K562 (cell line): ENCODE results near the gene ZNF646. TPM values are rescaled to one million over a fixed set of nuclear protein-coding genes. Genes with fewer than 3 reads are reported as not detected.

Experiments used
- CBFB ChIP-seq: sonication (generic); formaldehyde crosslinking; IDR thresholded peaks from 2 replicates; pipeline ENCODE4 v1.4.0; 2020; ENCODE audit warnings: mild to moderate bottlenecking, missing genetic modification reagents
- IRF9 ChIP-seq: fragments of 450-650 bp; IDR thresholded peaks from 2 replicates; pipeline ENCODE4 v1.6.1; 2016; ENCODE audit warnings: missing biosample characterization, missing genetic modification characterization
- MAFG ChIP-seq: fragments of 450-650 bp; conservative IDR thresholded peaks from 2 replicates; pipeline ENCODE4 v1.6.1; 2016; ENCODE audit warnings: missing genetic modification characterization, missing compliant biosample characterization
- MGA ChIP-seq: fragments of 450-650 bp; IDR thresholded peaks from 2 replicates; pipeline ENCODE4 v1.6.1; 2016; ENCODE audit warnings: mild to moderate bottlenecking, moderate library complexity
- MNT ChIP-seq, 2 experiments: fragments of 450-650 bp; conservative IDR thresholded peaks; 2 replicates each; pipeline ENCODE4 v1.6.1; 2017; ENCODE audit warnings: mild to moderate bottlenecking in 2 of 2, moderate library complexity in 2 of 2
- SAFB ChIP-seq: fragments of 200-400 bp; formaldehyde crosslinking; IDR thresholded peaks from 2 replicates; pipeline ENCODE4 v1.6.1; 2017; ENCODE audit warnings: low read depth, low read length, borderline replicate concordance
- ZBED1 ChIP-seq: IDR thresholded peaks from 2 replicates; pipeline ENCODE4 v1.6.1; 2014
- ZNF707 ChIP-seq: fragments of 250-450 bp; sonication (Bioruptor Pico); conservative IDR thresholded peaks from 2 replicates; pipeline ENCODE4 v1.8.0; 2022; ENCODE audit warnings: inconsistent platforms, mild to moderate bottlenecking, moderate library complexity
- polyA plus RNA-seq, 8 experiments: library from polyadenylated mRNA; depleted of rRNA in 4 of 8; stranded (reverse) in 5 of 8; unstranded in 3 of 8; fragments of >200 nt; fragmentation: Nextera tagmentation in 2 of 8; fragmentation: Illumina TruSeq in 1 of 8; extraction: Ambion mirVana in 2 of 8; extraction: Trizol in 1 of 8; gene quantifications; 2 replicates each; pipeline versions ENCODE4 v1.2.1 to v1.2.3, GENCODE V29; 2011 to 2014; ENCODE audit warnings: inconsistent platforms in 1 of 8, missing spikeins in 1 of 8
- total RNA-seq, 7 experiments: library from RNA; depleted of rRNA in 6 of 7; stranded (reverse); fragments of >200 nt in 6 of 7; fragmentation: Illumina TruSeq in 2 of 7; extraction: Trizol in 2 of 7; gene quantifications; 2 replicates each; pipeline versions ENCODE4 v1.2.1 to v1.2.3, GENCODE V29; 2011 to 2021; ENCODE audit warnings: low replicate concordance in 1 of 7

Gene ZNF646
- total and polyA plus RNA-seq, 9 of the 15 experiments (the other 6 are each of a cell fraction or from before 2014, with no cell fraction given) = 0.08 to 20.6 (median 8.0) TPM

- TF ChIP-seq MNT (conservative IDR thresholded peaks at IDR 0.05) = peak; percentile 98
- TF ChIP-seq ZBED1 = no peak
- TF ChIP-seq ZNF707 (CRISPR knock-in tag) = no peak
- TF ChIP-seq IRF9 (tag) = no peak
- no peak for TF ChIP-seq SAFB
- no peak for TF ChIP-seq MGA
- no peak for TF ChIP-seq MAFG
- peak; percentile 17; the same call in 1 of the 2 replicates for TF ChIP-seq CBFB (CRISPR knock-in tag)
Observed at GRCh38 chr16:31033709-31034492, 40.3 kb upstream of the ZNF646 start (continued).
